GM23248 (cell line): Measurements from ENCODE around the gene SDE2. TPM values are rescaled to one million over a fixed set of nuclear protein-coding genes. Genes with fewer than 3 reads are reported as not detected.

Experiments used
- DNase-seq: peaks from one replicate; pipeline ENCODE4 v3.0.0-alpha.2; 2015
- H2AFZ ChIP-seq: fragments of 200-600 bp; sonication (generic); 2 replicates; pipeline ENCODE4 v1.6.1; 2016; ENCODE audit warnings: antibody characterized with exemption
- H3F3A ChIP-seq: fragments of 200-600 bp; sonication (generic); 2 replicates; pipeline ENCODE4 v1.6.1; 2016; ENCODE audit warnings: mild to moderate bottlenecking, antibody characterized with exemption, mixed run types; ENCODE audit not compliant: insufficient read depth
- H3K27ac ChIP-seq: fragments of 200-600 bp; sonication (generic); 2 replicates; pipeline ENCODE4 v1.5.1; 2016; ENCODE audit warnings: mild to moderate bottlenecking
- H3K27me3 ChIP-seq: fragments of 200-600 bp; sonication (generic); replicated peaks from 2 replicates; pipeline ENCODE4 v1.6.1; 2016; ENCODE audit warnings: mild to moderate bottlenecking; ENCODE audit not compliant: insufficient read depth
- H3K36me3 ChIP-seq: fragments of 200-600 bp; sonication (generic); 2 replicates; pipeline ENCODE4 v1.6.1; 2016; ENCODE audit warnings: low read depth, mild to moderate bottlenecking
- H3K4me1 ChIP-seq: fragments of 200-600 bp; sonication (generic); 2 replicates; pipeline ENCODE4 v1.6.1; 2016; ENCODE audit warnings: mild to moderate bottlenecking; ENCODE audit not compliant: insufficient read depth
- H3K4me2 ChIP-seq: fragments of 200-600 bp; sonication (generic); one replicate; pipeline ENCODE4 v1.6.1; 2016; ENCODE audit warnings: mild to moderate bottlenecking; ENCODE audit not compliant: unreplicated experiment
- H3K4me3 ChIP-seq: fragments of 200-600 bp; sonication (generic); 2 replicates; pipeline ENCODE4 v1.5.1; 2016; ENCODE audit warnings: mild to moderate bottlenecking
- H3K79me2 ChIP-seq: fragments of 200-600 bp; sonication (generic); 2 replicates; pipeline ENCODE4 v1.6.1; 2016; ENCODE audit warnings: mild to moderate bottlenecking; ENCODE audit not compliant: insufficient read depth
- H3K9ac ChIP-seq: fragments of 200-600 bp; sonication (generic); 2 replicates; pipeline ENCODE4 v1.6.1; 2016; ENCODE audit warnings: mild to moderate bottlenecking
- H3K9me2 ChIP-seq: fragments of 200-600 bp; sonication (generic); 2 replicates; pipeline ENCODE4 v1.6.1; 2016; ENCODE audit warnings: mixed run types, mild to moderate bottlenecking, moderate library complexity; ENCODE audit not compliant: insufficient read depth
- H3K9me3 ChIP-seq: fragments of 200-600 bp; sonication (generic); one replicate; pipeline ENCODE4 v1.6.1; 2017; ENCODE audit warnings: low read depth
- H4K20me1 ChIP-seq: fragments of 200-600 bp; sonication (generic); 2 replicates; pipeline ENCODE4 v1.6.0; 2016; ENCODE audit not compliant: insufficient read depth
- EZH2 ChIP-seq: fragments of 200-600 bp; sonication (generic); IDR thresholded peaks from 2 replicates; pipeline ENCODE4 v1.6.1; 2018; ENCODE audit warnings: antibody characterized with exemption, mild to moderate bottlenecking; ENCODE audit not compliant: insufficient read depth, poor library complexity, severe bottlenecking
- EZH2phosphoT487 ChIP-seq: fragments of 200-600 bp; sonication (generic); IDR thresholded peaks from 2 replicates; pipeline ENCODE4 v1.6.1; 2018; ENCODE audit warnings: antibody characterized with exemption, moderate library complexity, mild to moderate bottlenecking, low read depth; ENCODE audit not compliant: insufficient read depth
- WGBS, 2 experiments: methylation state at CpG; one replicate each; pipeline ENCODE4 v1.1.6; 2015 to 2017; ENCODE audit warnings: low lambda C conversion rate in 2 of 2, low coverage in 1 of 2; ENCODE audit errors: missing lambda C conversion rate in 2 of 2; 5-methylcytosine and 5-hydroxymethylcytosine counted together
- in situ Hi-C: fragments of 300-500 bp; cut with MboI; formaldehyde crosslinking; loops from 2 replicates; pipeline ENCODE4 v1.15.0; 2020
- polyA plus RNA-seq: library from polyadenylated mRNA; unstranded; fragments of >200 nt; fragmentation: Nextera tagmentation; extraction: Ambion mirVana; gene quantifications from 2 replicates; pipeline ENCODE4 v1.2.1, GENCODE V29; 2016
- total RNA-seq: library from RNA; depleted of rRNA; stranded (reverse); fragments of >200 nt; shearing (Covaris generic); gene quantifications from 2 replicates; pipeline ENCODE4 v1.2.3, GENCODE V29; 2014

Gene SDE2
- total and polyA plus RNA-seq, 2 experiments from 2014 or later = 18.0 to 21.6 TPM

DNA sequence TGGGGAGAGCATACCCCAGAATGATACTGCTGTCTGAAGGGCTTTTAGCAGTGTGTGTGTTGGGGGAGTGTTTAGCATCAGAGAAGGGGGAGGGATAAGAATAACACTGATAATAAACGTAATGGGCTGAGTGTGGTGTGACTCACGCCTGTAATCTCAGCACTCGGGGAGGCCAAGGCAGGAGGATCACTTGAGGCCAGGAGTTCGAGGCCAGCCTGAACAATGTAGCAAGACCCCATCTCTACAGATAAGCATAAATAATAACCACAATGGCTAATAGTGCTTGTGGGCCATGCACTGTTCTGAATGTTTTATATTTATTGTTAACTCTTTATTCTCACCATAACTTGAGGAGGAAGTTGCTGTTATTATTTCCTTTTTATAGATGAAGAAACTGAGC, 55.6 kb downstream of the SDE2 start:
- WGBS, 2 experiments = 73 to 75% methylated on average over 4 of the region's 4 CpGs
- Histone ChIP-seq H2AFZ (no peak overlapping the region), H3K4me3 (no peak overlapping the region), H3F3A (no peaks in the 10 kb centered on the region), H3K9ac (no peak overlapping the region), H3K9me2 (no peaks in the 10 kb centered on the region), H3K4me2 (no peak overlapping the region), H3K9me3 (no peaks in the 10 kb centered on the region), H4K20me1 (no peaks in the 10 kb centered on the region), H3K79me2 (no peaks in the 10 kb centered on the region), H3K4me1 (no peaks in the 10 kb centered on the region), H3K36me3 (no peaks in the 10 kb centered on the region), H3K27ac (no peak overlapping the region), H3K27me3 (0 out of 2 replicates have a peak, but pooled peaks cover 8% of the 10 kb centered on the region)
- no peak for DNase-seq
- TF ChIP-seq EZH2 = no peak
- no peak for TF ChIP-seq EZH2phosphoT487
- in situ Hi-C loops = no loop called here

DNA sequence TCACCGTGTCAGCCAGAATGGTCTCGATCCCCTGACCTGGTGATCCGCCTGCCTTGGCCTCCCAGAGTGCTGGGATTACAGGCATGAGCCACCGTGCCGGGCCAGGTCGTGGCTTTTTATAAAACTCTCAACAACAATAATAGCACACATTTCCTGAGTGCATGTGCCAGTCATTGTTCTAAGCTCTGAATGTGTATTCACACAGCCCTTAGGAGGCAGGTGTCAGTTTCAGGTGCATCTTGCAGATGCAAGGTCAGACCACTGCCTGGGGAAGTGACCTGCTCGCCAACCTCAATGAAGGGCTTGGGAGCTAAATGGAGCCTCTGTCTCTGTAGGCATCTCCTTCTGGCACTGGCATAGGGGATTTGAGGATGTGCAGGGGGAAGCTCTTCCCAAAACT, 56.6 kb downstream of the SDE2 start:
- 77 to 81% methylated on average over 7 of the region's 7 CpGs for WGBS, 2 experiments
- H3K79me2 ChIP-seq = no peaks in the 10 kb centered on the region
- no peak overlapping the region for H3K9ac ChIP-seq
- TF ChIP-seq EZH2phosphoT487 (no peak), EZH2 (no peak)
- no peak overlapping the region for H3K27ac ChIP-seq
- in situ Hi-C loops = no loop called here
- H3K4me2 ChIP-seq = no peak overlapping the region
- no peaks in the 10 kb centered on the region for H3K4me1 ChIP-seq
- H2AFZ ChIP-seq = no peak overlapping the region
- no peaks in the 10 kb centered on the region for H4K20me1 ChIP-seq
- H3K9me3 ChIP-seq = no peaks in the 10 kb centered on the region
- no peaks in the 10 kb centered on the region for H3K36me3 ChIP-seq
- H3K9me2 ChIP-seq = no peaks in the 10 kb centered on the region
- no peaks in the 10 kb centered on the region for H3F3A ChIP-seq
- 0 out of 2 replicates have a peak, but pooled peaks cover 8% of the 10 kb centered on the region for H3K27me3 ChIP-seq
- no peak for DNase-seq
- H3K4me3 ChIP-seq = no peak overlapping the region

DNA sequence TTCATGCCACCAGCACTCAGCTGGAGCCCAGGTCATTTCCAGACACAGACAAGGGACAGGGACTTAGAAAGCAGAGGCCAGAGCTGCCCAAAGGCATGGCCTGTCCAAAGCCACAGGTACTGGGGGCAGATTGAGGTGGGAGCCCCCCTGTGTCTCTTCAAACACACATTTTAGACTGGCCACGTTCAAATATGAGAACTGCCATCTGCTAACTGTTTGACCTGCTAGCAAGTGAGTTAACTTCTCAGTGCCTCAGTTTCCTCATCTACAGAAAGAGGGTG, 57.3 kb downstream of the SDE2 start:
- Histone ChIP-seq H3K4me1 (no peaks in the 10 kb centered on the region), H3K4me2 (no peak overlapping the region), H3K27ac (no peak overlapping the region), H3F3A (no peaks in the 10 kb centered on the region), H3K9ac (no peak overlapping the region), H3K27me3 (0 out of 2 replicates have a peak, but pooled peaks cover 7% of the 10 kb centered on the region), H3K36me3 (no peaks in the 10 kb centered on the region), H2AFZ (no peak overlapping the region), H3K9me3 (no peaks in the 10 kb centered on the region), H3K4me3 (no peak overlapping the region), H4K20me1 (no peaks in the 10 kb centered on the region), H3K79me2 (no peaks in the 10 kb centered on the region), H3K9me2 (no peaks in the 10 kb centered on the region)
- WGBS, 2 experiments = 22 to 25% methylated on average over 1 of the region's 1 CpG
- DNase-seq = no peak
- TF ChIP-seq EZH2phosphoT487 (no peak), EZH2 (no peak)
- in situ Hi-C loops = no loop called here

DNA sequence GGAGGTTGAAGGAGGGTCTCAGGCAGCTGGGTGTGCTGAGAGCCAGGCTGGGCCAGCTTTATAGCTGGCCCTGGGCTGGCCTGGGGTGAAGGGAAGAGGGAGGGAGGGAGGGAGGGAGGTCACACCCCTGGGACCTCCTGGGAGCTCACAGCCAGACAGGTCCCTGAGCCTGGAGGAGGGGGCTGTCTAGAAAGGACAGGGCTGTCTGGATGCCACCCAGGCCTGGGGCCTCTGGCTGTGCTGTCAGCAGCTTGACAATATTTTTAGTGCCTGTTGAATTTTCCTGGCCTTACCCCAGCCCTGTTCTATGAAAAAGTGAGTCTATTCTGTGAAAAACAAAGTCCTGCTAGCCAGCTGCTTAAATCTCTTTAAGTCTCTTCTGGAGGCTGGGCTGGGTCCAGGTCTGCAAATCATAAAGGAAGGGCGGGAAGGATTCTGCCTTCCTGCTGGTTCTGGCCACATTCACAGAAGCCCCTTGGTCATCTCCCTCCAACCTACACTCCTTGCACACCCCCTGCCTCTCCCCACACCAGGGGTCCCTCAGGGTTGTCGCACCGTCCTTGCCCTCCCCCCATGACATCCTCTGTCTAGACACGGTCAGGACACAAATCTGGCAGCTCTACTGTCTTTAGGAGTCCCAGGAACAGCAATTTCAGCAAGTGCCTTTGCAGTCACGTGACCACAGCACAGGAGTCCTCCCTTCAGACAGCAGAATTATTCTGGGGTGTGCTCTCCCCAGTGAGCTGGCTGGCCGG, 57.8 kb downstream of the SDE2 start, which contains the start of gene LEFTY2:
TSS of gene LEFTY2 (minus strand) at position 34 of the 755 bp plus-strand sequence. CDS start 80 bp downstream, outside the sequence.
- H3K36me3 ChIP-seq = no peaks in the 10 kb centered on the region
- no peaks in the 10 kb centered on the region for H3K9me3 ChIP-seq
- no peak for TF ChIP-seq EZH2phosphoT487
- TF ChIP-seq EZH2 = no peak
- H3K9ac ChIP-seq = no peak within 1 kb of the TSS
- H3K27me3 ChIP-seq = 0 out of 2 replicates have a peak, but pooled peaks cover 2% of the 10 kb centered on the region
- no peak within 1 kb of the TSS for H3K4me2 ChIP-seq
- in situ Hi-C loops = no loop called here
- no peak within 1 kb of the TSS for H2AFZ ChIP-seq
- no peak within 1 kb of the TSS for H3K27ac ChIP-seq
- H3F3A ChIP-seq = 0 out of 2 replicates have a peak, but pooled peaks cover 2% of the 10 kb centered on the region
- H3K79me2 ChIP-seq = no peaks in the 10 kb centered on the region
- no peaks in the 10 kb centered on the region for H3K9me2 ChIP-seq
- peak; percentile 19 for DNase-seq
- H3K4me1 ChIP-seq = 0 out of 2 replicates have a peak, but pooled peaks cover 2% of the 10 kb centered on the region
- WGBS, 2 experiments = 41 to 55% methylated on average over 6 of the region's 6 CpGs
- no peaks in the 10 kb centered on the region for H4K20me1 ChIP-seq
- H3K4me3 ChIP-seq = no peak within 1 kb of the TSS
